Skeletal muscle satellite cell (primary cell): ENCODE results near the gene EPB41L4A. TPM values are rescaled to one million over a fixed set of nuclear protein-coding genes. Genes with fewer than 3 reads are reported as not detected.
A peak's percentile ranks its signal among the peaks of the same experiment; 100 is the strongest.

Experiments used
- H3K27me3 ChIP-seq: 2 replicates; pipeline ENCODE4 v1.7.0; 2013; ENCODE audit warnings: low read length; ENCODE audit not compliant: control insufficient read depth, insufficient read depth
- H3K36me3 ChIP-seq: 2 replicates; pipeline ENCODE4 v1.7.0; 2013; ENCODE audit warnings: mild to moderate bottlenecking, control low read depth, low read length; ENCODE audit not compliant: insufficient read depth
- H3K4me1 ChIP-seq: 2 replicates; pipeline ENCODE4 v1.7.0; 2013; ENCODE audit warnings: low read length; ENCODE audit not compliant: control insufficient read depth, insufficient read depth
- H3K4me2 ChIP-seq: 2 replicates; pipeline ENCODE4 v1.7.0; 2013; ENCODE audit warnings: mild to moderate bottlenecking, low read length
- H3K4me3 ChIP-seq: 2 replicates; pipeline ENCODE4 v1.7.0; 2013; ENCODE audit warnings: low read length
- H3K9ac ChIP-seq: 2 replicates; pipeline ENCODE4 v1.7.0; 2013; ENCODE audit warnings: mild to moderate bottlenecking, low read depth, low read length, moderate library complexity
- H3K9me3 ChIP-seq: replicated peaks from 2 replicates; pipeline ENCODE4 v1.7.0; 2013; ENCODE audit warnings: mild to moderate bottlenecking, control low read depth, low read length
- small RNA-seq: library from RNA; depleted of rRNA; stranded (forward); fragments of <200 nt; gene quantifications from one replicate; pipeline ENCODE3, GENCODE V24; 2012

The EPB41L4A gene

DNA sequence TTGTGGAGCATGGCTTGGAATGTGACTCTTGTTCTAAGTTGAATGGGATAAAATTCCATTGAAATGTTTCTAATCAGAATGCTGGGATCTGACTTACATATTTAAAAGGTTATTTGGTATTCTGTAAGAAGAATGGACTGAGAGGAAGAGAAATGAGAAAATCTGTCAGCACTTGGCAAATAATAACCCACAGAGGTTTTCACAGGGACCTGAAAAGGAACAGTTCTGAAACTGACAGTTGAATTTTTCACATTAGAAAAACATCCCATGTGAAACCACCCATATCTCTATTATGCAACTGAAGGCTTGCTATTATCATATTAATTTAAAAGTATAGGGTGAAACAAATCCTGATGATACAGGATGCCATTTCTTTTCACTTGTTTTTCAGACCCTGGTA is 302.7 kb downstream of the EPB41L4A start:
- no peaks in the 10 kb centered on the region for H3K9me3 ChIP-seq
- no peak overlapping the region for H3K4me2 ChIP-seq
- H3K9ac ChIP-seq, result no peak overlapping the region
- H3K4me1 ChIP-seq, result no peaks in the 10 kb centered on the region
- no peaks in the 10 kb centered on the region for H3K27me3 ChIP-seq
- H3K4me3 ChIP-seq, result no peak overlapping the region
- H3K36me3 ChIP-seq, result no peaks in the 10 kb centered on the region

DNA sequence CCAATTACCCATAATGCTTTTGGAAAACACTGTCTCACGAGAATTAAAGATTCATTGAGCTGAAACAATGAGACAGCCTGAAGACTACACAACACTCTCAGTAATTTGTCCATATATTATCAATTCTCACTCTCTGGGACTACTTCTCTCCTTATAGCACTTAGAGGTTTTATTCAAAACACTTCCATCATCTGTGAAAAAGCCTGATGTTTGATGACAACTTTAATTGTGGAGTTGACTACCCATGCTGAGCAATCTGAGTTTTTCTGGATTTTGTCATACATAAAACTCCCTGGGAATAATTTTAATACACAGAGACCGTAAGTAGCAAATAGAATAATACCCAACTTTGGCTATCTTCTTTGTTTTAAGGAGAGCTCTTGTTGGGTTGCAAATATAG is 305.5 kb downstream of the EPB41L4A start:
- Histone ChIP-seq H3K36me3 (no peaks in the 10 kb centered on the region), H3K4me1 (peaks cover 6% of the 10 kb centered on the region), H3K9ac (no peak overlapping the region), H3K4me2 (no peak overlapping the region), H3K9me3 (no peaks in the 10 kb centered on the region), H3K27me3 (no peaks in the 10 kb centered on the region), H3K4me3 (no peak overlapping the region)

Small RNA genes within 50 kb of the gene (small RNA-seq; reads per million reads assigned to genes)
- gene AC010265.1 (not detected), gene HMGB3P16 (not detected), gene SNORA13 (165 reads per million, percentile 97 among the genes with 10 or more reads in this experiment)
